ENCODE data around the gene FBF1.

GRCh38 chr17:75987041-75987440, 46.2 kb upstream of the FBF1 start:
- TF ChIP-seq CTCF (optimal IDR thresholded peaks at IDR 0.05 in 1 of 3, IDR thresholded peaks at IDR 0.05 in 1 of 3, conservative IDR thresholded peaks at IDR 0.05 in 1 of 3; ENCODE audit: extremely low read depth in 1 of 3, insufficient read depth in 2 of 3, low read length in 3 of 3) (no peak), EZH2 (IDR thresholded peaks at IDR 0.05; ENCODE audit: low read length) (no peak)

Measured in keratinocyte (primary cell).